ENCODE data around the gene GFI1.

GFI1 gene

GRCh38 chr1:92461364-92462097, 25.2 kb downstream of the GFI1 start:
- WGBS, result 89% methylated on average over 3 of the region's 5 CpGs
- H3K4me3 ChIP-seq (ENCODE audit: low read length), result no peak overlapping the region
- no peak overlapping the region for H3K9ac ChIP-seq (ENCODE audit: low read depth, low read length)
- H3K27ac ChIP-seq (ENCODE audit: low read depth, low read length), result no peak overlapping the region
- no peaks in the 10 kb centered on the region for H3K36me3 ChIP-seq (ENCODE audit: insufficient read depth, low read length)
- no peaks in the 10 kb centered on the region for H3K4me1 ChIP-seq (ENCODE audit: insufficient read depth, low read length)
- no peaks in the 10 kb centered on the region for H3K9me3 ChIP-seq (ENCODE audit: insufficient read depth, low read depth, low read length)
- H3K27me3 ChIP-seq (ENCODE audit: insufficient read depth, low read length), result no peaks in the 10 kb centered on the region

DNA sequence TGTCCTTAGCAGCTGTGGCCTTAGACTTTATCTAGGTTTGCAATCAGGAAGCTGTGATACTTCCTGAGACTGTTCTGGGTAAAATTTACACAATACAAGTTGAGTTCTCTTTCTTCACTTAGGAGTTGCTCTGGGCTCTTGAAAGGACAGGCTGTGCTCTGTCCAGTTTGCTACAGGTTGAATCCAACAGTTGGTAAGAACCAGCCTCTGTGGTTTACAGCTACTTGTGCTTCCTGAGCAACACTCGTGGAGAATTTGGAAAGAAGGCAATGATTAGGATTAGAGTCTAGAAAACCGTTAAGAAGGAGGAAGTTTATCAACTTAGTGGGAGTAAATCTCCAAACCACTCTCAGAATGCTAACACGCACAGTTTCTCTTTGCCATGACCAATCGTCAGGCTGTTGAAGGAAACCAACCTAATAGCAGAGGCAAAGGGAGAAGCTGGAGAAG, 26.8 kb downstream of the GFI1 start:
- Histone ChIP-seq H3K36me3 (ENCODE audit: insufficient read depth, low read length) (no peaks in the 10 kb centered on the region), H3K4me3 (ENCODE audit: low read length) (no peak overlapping the region), H3K9ac (ENCODE audit: low read depth, low read length) (no peak overlapping the region), H3K9me3 (ENCODE audit: insufficient read depth, low read depth, low read length) (no peaks in the 10 kb centered on the region), H3K27me3 (ENCODE audit: insufficient read depth, low read length) (no peaks in the 10 kb centered on the region), H3K27ac (ENCODE audit: low read depth, low read length) (no peak overlapping the region), H3K4me1 (ENCODE audit: insufficient read depth, low read length) (no peaks in the 10 kb centered on the region)
- 89% methylated on average over 2 of the region's 4 CpGs for WGBS

DNA sequence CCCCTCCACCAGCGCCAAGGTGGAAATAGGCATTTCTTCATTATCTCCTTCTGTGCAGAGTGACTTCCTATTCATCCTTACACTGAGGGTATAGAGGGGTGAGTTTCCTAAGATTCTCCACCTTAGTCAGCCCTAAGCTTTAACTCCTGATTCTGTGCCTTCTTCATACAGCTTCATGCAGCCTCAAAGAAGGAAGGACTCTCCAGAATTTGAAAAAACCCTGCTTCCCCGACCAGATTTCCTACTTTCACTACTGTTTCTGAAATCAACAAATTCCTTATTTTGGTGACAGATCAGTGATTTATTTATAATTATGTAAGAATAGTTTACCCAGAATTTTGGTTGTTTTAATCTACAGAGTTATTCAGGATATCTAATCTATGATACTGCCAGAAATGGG, 28.6 kb downstream of the GFI1 start:
- Histone ChIP-seq H3K27ac (ENCODE audit: low read depth, low read length) (no peak overlapping the region), H3K27me3 (ENCODE audit: insufficient read depth, low read length) (no peaks in the 10 kb centered on the region), H3K4me1 (ENCODE audit: insufficient read depth, low read length) (no peaks in the 10 kb centered on the region), H3K36me3 (ENCODE audit: insufficient read depth, low read length) (no peaks in the 10 kb centered on the region), H3K4me3 (ENCODE audit: low read length) (no peak overlapping the region), H3K9ac (ENCODE audit: low read depth, low read length) (no peak overlapping the region), H3K9me3 (ENCODE audit: insufficient read depth, low read depth, low read length) (no peaks in the 10 kb centered on the region)
- WGBS, result 95% methylated on average over 2 of the region's 2 CpGs

DNA sequence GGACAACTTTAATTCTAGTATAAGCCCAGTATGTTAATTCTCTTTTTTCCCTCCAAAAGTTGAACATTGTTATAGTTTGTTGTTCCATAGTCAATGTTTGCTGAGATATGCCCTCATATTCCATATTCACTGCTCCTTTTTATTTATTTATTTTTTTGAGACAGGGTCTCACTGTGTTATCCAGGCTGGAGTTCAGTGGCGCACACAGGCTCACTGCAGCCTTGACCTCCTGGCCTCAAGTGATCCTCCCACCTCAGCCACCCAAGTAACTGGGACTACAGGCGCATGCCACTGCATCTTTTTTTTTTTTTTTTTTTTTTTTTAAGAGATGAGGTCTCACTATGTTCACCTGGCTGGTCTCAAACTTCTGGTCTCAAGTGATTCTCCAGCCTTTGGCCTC, 38.7 kb downstream of the GFI1 start:
- no peaks in the 10 kb centered on the region for H3K9me3 ChIP-seq (ENCODE audit: insufficient read depth, low read depth, low read length)
- 92% methylated on average over 2 of the region's 2 CpGs for WGBS
- no peak overlapping the region for H3K27ac ChIP-seq (ENCODE audit: low read depth, low read length)
- H3K4me1 ChIP-seq (ENCODE audit: insufficient read depth, low read length), result peaks cover 16% of the 10 kb centered on the region; the same call in 1 of the 2 replicates
- H3K9ac ChIP-seq (ENCODE audit: low read depth, low read length), result no peak overlapping the region
- no peaks in the 10 kb centered on the region for H3K27me3 ChIP-seq (ENCODE audit: insufficient read depth, low read length)
- no peaks in the 10 kb centered on the region for H3K36me3 ChIP-seq (ENCODE audit: insufficient read depth, low read length)
- no peak overlapping the region for H3K4me3 ChIP-seq (ENCODE audit: low read length)

- peaks cover 20% of the 10 kb centered on the region for H3K4me1 ChIP-seq (ENCODE audit: insufficient read depth, low read length)
- no peaks in the 10 kb centered on the region for H3K27me3 ChIP-seq (ENCODE audit: insufficient read depth, low read length)
- H3K27ac ChIP-seq (ENCODE audit: low read depth, low read length), result no peak overlapping the region
- no peaks in the 10 kb centered on the region for H3K36me3 ChIP-seq (ENCODE audit: insufficient read depth, low read length)
- 66% methylated on average over 3 of the region's 3 CpGs for WGBS
- no peaks in the 10 kb centered on the region for H3K9me3 ChIP-seq (ENCODE audit: insufficient read depth, low read depth, low read length)
- no peak overlapping the region for H3K9ac ChIP-seq (ENCODE audit: low read depth, low read length)
- no peak overlapping the region for H3K4me3 ChIP-seq (ENCODE audit: low read length)
Measured at GRCh38 chr1:92447033-92447681, 39.6 kb downstream of the GFI1 start.

GRCh38 chr1:92446546-92446945, 40.2 kb downstream of the GFI1 start:
- Histone ChIP-seq H3K36me3 (ENCODE audit: insufficient read depth, low read length) (no peaks in the 10 kb centered on the region), H3K27ac (ENCODE audit: low read depth, low read length) (no peak overlapping the region), H3K4me3 (ENCODE audit: low read length) (no peak overlapping the region), H3K9ac (ENCODE audit: low read depth, low read length) (no peak overlapping the region), H3K9me3 (ENCODE audit: insufficient read depth, low read depth, low read length) (no peaks in the 10 kb centered on the region), H3K4me1 (ENCODE audit: insufficient read depth, low read length) (peaks cover 26% of the 10 kb centered on the region), H3K27me3 (ENCODE audit: insufficient read depth, low read length) (no peaks in the 10 kb centered on the region)
- 61% methylated on average over 2 of the region's 2 CpGs for WGBS

GRCh38 chr1:92445865-92446264, 40.9 kb downstream of the GFI1 start:
- peaks cover 28% of the 10 kb centered on the region for H3K4me1 ChIP-seq (ENCODE audit: insufficient read depth, low read length)
- no peak overlapping the region for H3K27ac ChIP-seq (ENCODE audit: low read depth, low read length)
- H3K27me3 ChIP-seq (ENCODE audit: insufficient read depth, low read length), result no peaks in the 10 kb centered on the region
- WGBS, result 93% methylated on average over 2 of the region's 2 CpGs
- H3K9me3 ChIP-seq (ENCODE audit: insufficient read depth, low read depth, low read length), result no peaks in the 10 kb centered on the region
- H3K36me3 ChIP-seq (ENCODE audit: insufficient read depth, low read length), result no peaks in the 10 kb centered on the region
- no peak overlapping the region for H3K9ac ChIP-seq (ENCODE audit: low read depth, low read length)
- no peak overlapping the region for H3K4me3 ChIP-seq (ENCODE audit: low read length)

- Histone ChIP-seq H3K4me1 (ENCODE audit: insufficient read depth, low read length) (peaks cover 28% of the 10 kb centered on the region), H3K27ac (ENCODE audit: low read depth, low read length) (no peak overlapping the region), H3K9ac (ENCODE audit: low read depth, low read length) (no peak overlapping the region), H3K36me3 (ENCODE audit: insufficient read depth, low read length) (no peaks in the 10 kb centered on the region), H3K4me3 (ENCODE audit: low read length) (no peak overlapping the region), H3K9me3 (ENCODE audit: insufficient read depth, low read depth, low read length) (no peaks in the 10 kb centered on the region), H3K27me3 (ENCODE audit: insufficient read depth, low read length) (no peaks in the 10 kb centered on the region)
- WGBS, result 93% methylated on average over 1 of the region's 1 CpG
Measured at GRCh38 chr1:92444351-92444750, 42.4 kb downstream of the GFI1 start.

GRCh38 chr1:92443893-92444292, 42.8 kb downstream of the GFI1 start:
- Histone ChIP-seq H3K4me3 (ENCODE audit: low read length) (no peak overlapping the region), H3K4me1 (ENCODE audit: insufficient read depth, low read length) (peaks cover 28% of the 10 kb centered on the region), H3K9me3 (ENCODE audit: insufficient read depth, low read depth, low read length) (no peaks in the 10 kb centered on the region), H3K9ac (ENCODE audit: low read depth, low read length) (no peak overlapping the region), H3K36me3 (ENCODE audit: insufficient read depth, low read length) (no peaks in the 10 kb centered on the region), H3K27me3 (ENCODE audit: insufficient read depth, low read length) (no peaks in the 10 kb centered on the region), H3K27ac (ENCODE audit: low read depth, low read length) (no peak overlapping the region)
- WGBS, result 96% methylated on average over 3 of the region's 3 CpGs

- Histone ChIP-seq H3K36me3 (ENCODE audit: insufficient read depth, low read length) (no peaks in the 10 kb centered on the region), H3K4me1 (ENCODE audit: insufficient read depth, low read length) (peaks cover 25% of the 10 kb centered on the region), H3K9me3 (ENCODE audit: insufficient read depth, low read depth, low read length) (0 out of 2 replicates have a peak, but pooled peaks cover 1% of the 10 kb centered on the region), H3K27me3 (ENCODE audit: insufficient read depth, low read length) (no peaks in the 10 kb centered on the region), H3K9ac (ENCODE audit: low read depth, low read length) (no peak overlapping the region), H3K4me3 (ENCODE audit: low read length) (peak overlapping the region; percentile 28; the same call in 1 of the 2 replicates), H3K27ac (ENCODE audit: low read depth, low read length) (no peak overlapping the region)
- WGBS, result 95% methylated on average over 5 of the region's 5 CpGs
Measured at GRCh38 chr1:92442351-92442750, 44.4 kb downstream of the GFI1 start.

GRCh38 chr1:92441697-92442342, 44.9 kb downstream of the GFI1 start:
- Histone ChIP-seq H3K27me3 (ENCODE audit: insufficient read depth, low read length) (no peaks in the 10 kb centered on the region), H3K4me1 (ENCODE audit: insufficient read depth, low read length) (peaks cover 20% of the 10 kb centered on the region), H3K27ac (ENCODE audit: low read depth, low read length) (no peak overlapping the region), H3K9me3 (ENCODE audit: insufficient read depth, low read depth, low read length) (peaks cover 6% of the 10 kb centered on the region; the same call in 1 of the 2 replicates), H3K36me3 (ENCODE audit: insufficient read depth, low read length) (no peaks in the 10 kb centered on the region), H3K9ac (ENCODE audit: low read depth, low read length) (no peak overlapping the region), H3K4me3 (ENCODE audit: low read length) (peak overlapping the region; percentile 28)
- 75% methylated on average over 32 of the region's 32 CpGs for WGBS

Measured in HUES64 (cell line).